MM.1S (cell line): ENCODE data around the gene CHST11.

ENCODE experiments used
- DNase-seq: peaks from one replicate; pipeline ENCODE4 v3.0.0-alpha.2; 2015
- H2AFZ ChIP-seq: fragments of 300-600 bp; sonication (generic); 2 replicates; pipeline ENCODE4 v1.6.0; 2016; ENCODE audit warnings: antibody characterized with exemption, low read length
- H3F3A ChIP-seq: fragments of 300-600 bp; sonication (generic); 2 replicates; pipeline ENCODE4 v1.6.1; 2016; ENCODE audit warnings: mild to moderate bottlenecking, antibody characterized with exemption, low read length, moderate library complexity, mixed read lengths; ENCODE audit not compliant: insufficient read depth
- H3K27ac ChIP-seq: fragments of 300-600 bp; sonication (generic); 2 replicates; pipeline ENCODE4 v1.5.1; 2016; ENCODE audit warnings: mild to moderate bottlenecking, low read length
- H3K27me3 ChIP-seq: fragments of 300-600 bp; sonication (generic); replicated peaks from 2 replicates; pipeline ENCODE4 v1.6.0; 2016; ENCODE audit warnings: low read length; ENCODE audit not compliant: insufficient read depth
- H3K36me3 ChIP-seq: fragments of 300-600 bp; sonication (generic); replicated peaks from 2 replicates; pipeline ENCODE4 v1.6.1; 2016; ENCODE audit warnings: mild to moderate bottlenecking, low read length, mixed read lengths; ENCODE audit not compliant: insufficient read depth
- H3K4me1 ChIP-seq: fragments of 300-600 bp; sonication (generic); 2 replicates; pipeline ENCODE4 v1.6.1; 2016; ENCODE audit warnings: low read length, mixed read lengths
- H3K4me2 ChIP-seq: fragments of 300-600 bp; sonication (generic); 2 replicates; pipeline ENCODE4 v1.6.0; 2016; ENCODE audit warnings: low read depth, low read length
- H3K4me3 ChIP-seq: fragments of 300-600 bp; sonication (generic); 2 replicates; pipeline ENCODE4 v1.5.1; 2016; ENCODE audit warnings: low read length, mixed read lengths
- H3K79me2 ChIP-seq: fragments of 300-600 bp; sonication (generic); 2 replicates; pipeline ENCODE4 v1.6.1; 2016; ENCODE audit warnings: mixed run types, low read length, mixed read lengths
- H3K9ac ChIP-seq: fragments of 300-600 bp; sonication (generic); 2 replicates; pipeline ENCODE4 v1.6.1; 2016; ENCODE audit warnings: low read length, mixed read lengths
- H3K9me2 ChIP-seq: fragments of 300-600 bp; sonication (generic); replicated peaks from 2 replicates; pipeline ENCODE4 v1.6.1; 2016; ENCODE audit warnings: mild to moderate bottlenecking, low read length, mixed read lengths; ENCODE audit not compliant: insufficient read depth
- H3K9me3 ChIP-seq: fragments of 300-600 bp; sonication (generic); replicated peaks from 2 replicates; pipeline ENCODE4 v1.6.1; 2016; ENCODE audit warnings: mild to moderate bottlenecking, low read length, mixed read lengths; ENCODE audit not compliant: insufficient read depth
- H4K20me1 ChIP-seq: fragments of 300-600 bp; sonication (generic); 2 replicates; pipeline ENCODE4 v1.6.1; 2016; ENCODE audit warnings: mild to moderate bottlenecking, low read length, moderate library complexity, mixed read lengths; ENCODE audit not compliant: insufficient read depth
- CTCF ChIP-seq: fragments of 300-600 bp; sonication (generic); IDR thresholded peaks from 2 replicates; pipeline ENCODE4 v1.5.1; 2016; ENCODE audit warnings: antibody characterized with exemption, low read length, mixed read lengths
- EZH2 ChIP-seq: fragments of 300-600 bp; sonication (generic); optimal IDR thresholded peaks from 2 replicates; pipeline ENCODE3; 2017; ENCODE audit warnings: low read depth, mild to moderate bottlenecking, antibody characterized with exemption, low read length, mixed read lengths
- EZH2phosphoT487 ChIP-seq: fragments of 300-600 bp; sonication (generic); IDR thresholded peaks from 2 replicates; pipeline ENCODE4 v1.6.1; 2018; ENCODE audit warnings: antibody characterized with exemption, low read length

CHST11 gene

GRCh38 chr12:104793968-104794367 is 337.2 kb downstream of the CHST11 start:
- Histone ChIP-seq H3K4me3 (no peak overlapping the region), H3K9me2 (no peaks in the 10 kb centered on the region), H3K27me3 (no peaks in the 10 kb centered on the region), H3F3A (no peaks in the 10 kb centered on the region), H3K79me2 (no peaks in the 10 kb centered on the region), H3K9me3 (no peaks in the 10 kb centered on the region), H3K9ac (no peak overlapping the region), H4K20me1 (no peaks in the 10 kb centered on the region), H3K36me3 (no peaks in the 10 kb centered on the region), H3K27ac (no peak overlapping the region), H3K4me1 (no peaks in the 10 kb centered on the region), H3K4me2 (no peak overlapping the region), H2AFZ (no peak overlapping the region)
- no peak for DNase-seq
- no peak for TF ChIP-seq EZH2
- TF ChIP-seq EZH2phosphoT487: no peak
- TF ChIP-seq CTCF: no peak

GRCh38 chr12:104796475-104796862 is 339.7 kb downstream of the CHST11 start:
- Histone ChIP-seq H3K4me2 (no peak overlapping the region), H3K36me3 (no peaks in the 10 kb centered on the region), H4K20me1 (no peaks in the 10 kb centered on the region), H2AFZ (no peak overlapping the region), H3K27ac (no peak overlapping the region), H3K9ac (no peak overlapping the region), H3K4me1 (no peaks in the 10 kb centered on the region), H3F3A (no peaks in the 10 kb centered on the region), H3K4me3 (no peak overlapping the region), H3K9me3 (no peaks in the 10 kb centered on the region), H3K9me2 (no peaks in the 10 kb centered on the region), H3K79me2 (no peaks in the 10 kb centered on the region), H3K27me3 (no peaks in the 10 kb centered on the region)
- TF ChIP-seq EZH2: no peak
- no peak for TF ChIP-seq EZH2phosphoT487
- no peak for TF ChIP-seq CTCF
- no peak for DNase-seq

- H3K9ac ChIP-seq: no peak overlapping the region
- no peak for TF ChIP-seq EZH2
- TF ChIP-seq EZH2phosphoT487: no peak
- no peak for TF ChIP-seq CTCF
Observed at GRCh38 chr12:104799458-104799857, 342.7 kb downstream of the CHST11 start.

More at GRCh38 chr12:104799458-104799857, 342.7 kb downstream of the CHST11 start:
- H3F3A ChIP-seq: no peaks in the 10 kb centered on the region
- no peak overlapping the region for H2AFZ ChIP-seq
- H3K79me2 ChIP-seq: no peaks in the 10 kb centered on the region
- H3K4me2 ChIP-seq: no peak overlapping the region
- no peak for DNase-seq
- no peaks in the 10 kb centered on the region for H3K36me3 ChIP-seq
- H4K20me1 ChIP-seq: no peaks in the 10 kb centered on the region
- H3K9me2 ChIP-seq: no peaks in the 10 kb centered on the region
- no peak overlapping the region for H3K27ac ChIP-seq
- no peaks in the 10 kb centered on the region for H3K4me1 ChIP-seq
- H3K4me3 ChIP-seq: no peak overlapping the region
- no peaks in the 10 kb centered on the region for H3K9me3 ChIP-seq
- H3K27me3 ChIP-seq: no peaks in the 10 kb centered on the region
